K562 (cell line): ENCODE measurements around the gene TFAM. TPM values are rescaled to one million over a fixed set of nuclear protein-coding genes. Genes with fewer than 3 reads are reported as not detected.
A peak's percentile ranks its signal among the peaks of the same experiment; 100 is the strongest.

ENCODE experiments used
- ELK3 ChIP-seq: fragments of 450-650 bp; formaldehyde crosslinking; IDR thresholded peaks from 2 replicates; pipeline ENCODE4 v1.4.0; 2020; ENCODE audit warnings: mild to moderate bottlenecking
- ETS2 ChIP-seq: IDR thresholded peaks from 2 replicates; pipeline ENCODE4 v1.6.1; 2016; ENCODE audit warnings: borderline replicate concordance, missing genetic modification characterization, mild to moderate bottlenecking, moderate library complexity, missing compliant biosample characterization; ENCODE audit not compliant: poor library complexity, severe bottlenecking
- HDAC1 ChIP-seq, 2 experiments: fragments of 450-650 bp; IDR thresholded peaks; 2 replicates each; pipeline ENCODE4 v1.6.1; 2016 to 2017; ENCODE audit warnings: inconsistent platforms in 1 of 2, mild to moderate bottlenecking in 1 of 2, moderate library complexity in 1 of 2
- JUND ChIP-seq, 2 experiments: IDR thresholded peaks; 2 replicates in 1 of 2; 3 replicates in 1 of 2; pipeline ENCODE4 v1.6.1; 2011; ENCODE audit warnings: borderline replicate concordance in 2 of 2, low read depth in 2 of 2, low read length in 2 of 2, improper control_type of control experiment in 1 of 2, missing biosample characterization in 1 of 2, missing genetic modification characterization in 1 of 2, missing genetic modification reagents in 1 of 2
- KDM1A ChIP-seq, 2 experiments: fragments of 450-650 bp; IDR thresholded peaks; 2 replicates each; pipeline ENCODE4 v1.6.1; 2016; ENCODE audit warnings: mild to moderate bottlenecking in 2 of 2
- SMAD2 ChIP-seq: fragments of 150-350 bp; IDR thresholded peaks from 2 replicates; pipeline ENCODE4 v1.6.1; 2014; ENCODE audit warnings: low read depth, mild to moderate bottlenecking, low read length
- SMC3 ChIP-seq: conservative IDR thresholded peaks from 2 replicates; pipeline ENCODE4 v1.6.1; 2011; ENCODE audit warnings: low read depth, low read length, improper control_type of control experiment; ENCODE audit not compliant: insufficient read depth
- TGIF2 ChIP-seq: sonication (generic); formaldehyde crosslinking; IDR thresholded peaks from 2 replicates; pipeline ENCODE4 v1.8.1; 2022; ENCODE audit warnings: mild to moderate bottlenecking, missing genetic modification reagents, moderate library complexity
- XRCC3 ChIP-seq: fragments of 450-650 bp; IDR thresholded peaks from 2 replicates; pipeline ENCODE4 v1.6.1; 2017; ENCODE audit warnings: mild to moderate bottlenecking, moderate library complexity
- ZBTB11 ChIP-seq, 3 experiments: fragments of 200-800 bp in 1 of 3; fragments of 250-450 bp in 1 of 3; fragments of 450-650 bp in 1 of 3; sonication (Bioruptor Pico) in 1 of 3; sonication (Bioruptor generic) in 1 of 3; formaldehyde crosslinking in 1 of 3; IDR thresholded peaks; 2 replicates each; pipeline versions ENCODE4 v1.6.1 to v1.8.0; 2016 to 2022; ENCODE audit warnings: mild to moderate bottlenecking in 2 of 3, missing genetic modification characterization in 2 of 3, missing compliant biosample characterization in 1 of 3, moderate library complexity in 1 of 3
- ZNF143 ChIP-seq: sonication (generic); formaldehyde crosslinking; IDR thresholded peaks from 2 replicates; pipeline ENCODE4 v1.9.0; 2022; ENCODE audit warnings: mild to moderate bottlenecking, missing genetic modification reagents
- ZNF23 ChIP-seq: fragments of 250-450 bp; sonication (Bioruptor Pico); IDR thresholded peaks from 2 replicates; pipeline ENCODE4 v1.4.0; 2020; ENCODE audit warnings: mild to moderate bottlenecking
- ZNF324 ChIP-seq: fragments of 250-450 bp; sonication (Bioruptor Pico); IDR thresholded peaks from 2 replicates; pipeline ENCODE4 v1.4.0; 2020; ENCODE audit warnings: mild to moderate bottlenecking
- ZNF511 ChIP-seq: sonication (generic); formaldehyde crosslinking; IDR thresholded peaks from 2 replicates; pipeline ENCODE4 v1.8.0; 2022; ENCODE audit warnings: mild to moderate bottlenecking, missing genetic modification reagents
- polyA plus RNA-seq, 8 experiments: library from polyadenylated mRNA; depleted of rRNA in 4 of 8; stranded (reverse) in 5 of 8; unstranded in 3 of 8; fragments of >200 nt; fragmentation: Nextera tagmentation in 2 of 8; fragmentation: Illumina TruSeq in 1 of 8; extraction: Ambion mirVana in 2 of 8; extraction: Trizol in 1 of 8; gene quantifications; 2 replicates each; pipeline versions ENCODE4 v1.2.1 to v1.2.3, GENCODE V29; 2011 to 2014; ENCODE audit warnings: inconsistent platforms in 1 of 8, missing spikeins in 1 of 8
- total RNA-seq, 7 experiments: library from RNA; depleted of rRNA in 6 of 7; stranded (reverse); fragments of >200 nt in 6 of 7; fragmentation: Illumina TruSeq in 2 of 7; extraction: Trizol in 2 of 7; gene quantifications; 2 replicates each; pipeline versions ENCODE4 v1.2.1 to v1.2.3, GENCODE V29; 2011 to 2021; ENCODE audit warnings: low replicate concordance in 1 of 7
- TF ChIP-seq, protein P1 (sequence below): sonication (generic); formaldehyde crosslinking; IDR thresholded peaks from 2 replicates; pipeline ENCODE4 v1.8.1; 2023; ENCODE audit warnings: missing genetic modification reagents, mild to moderate bottlenecking, borderline replicate concordance

The TFAM gene
- total and polyA plus RNA-seq, 9 of the 15 experiments (the other 6 are each of a cell fraction or from before 2014, with no cell fraction given): 74.3 to 227 (median 155) TPM

DNA sequence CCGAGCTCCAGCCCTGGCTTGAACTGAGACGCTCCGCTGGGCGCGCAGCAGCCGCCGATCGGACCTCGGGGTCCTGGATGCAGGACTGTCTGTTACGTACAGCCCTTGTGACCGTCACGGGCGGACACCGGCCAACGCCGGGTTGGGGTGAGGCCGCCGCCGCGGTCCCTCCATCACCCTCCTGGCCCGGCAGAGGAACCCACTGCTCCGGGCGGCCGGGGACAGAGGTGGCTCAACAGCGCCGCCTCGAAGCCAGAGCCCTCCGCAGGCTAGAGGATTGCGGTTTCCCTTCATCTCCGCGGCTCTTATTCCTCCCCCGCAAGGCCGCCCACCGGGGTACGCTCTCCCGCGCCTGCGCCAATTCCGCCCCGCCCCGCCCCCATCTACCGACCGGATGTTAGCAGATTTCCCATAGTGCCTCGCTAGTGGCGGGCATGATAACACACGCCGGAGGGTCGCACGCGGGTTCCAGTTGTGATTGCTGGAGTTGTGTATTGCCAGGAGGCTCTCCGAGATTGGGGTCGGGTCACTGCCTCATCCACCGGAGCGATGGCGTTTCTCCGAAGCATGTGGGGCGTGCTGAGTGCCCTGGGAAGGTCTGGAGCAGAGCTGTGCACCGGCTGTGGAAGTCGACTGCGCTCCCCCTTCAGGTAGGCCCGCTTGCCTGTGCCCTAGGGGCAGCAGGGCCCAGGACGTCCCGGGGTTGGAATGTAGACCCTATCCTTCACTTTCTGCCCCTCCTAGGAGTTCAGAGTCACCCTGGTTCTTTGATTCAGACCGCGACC lies at the start of gene TFAM (continued):
- TF ChIP-seq ZNF511 (CRISPR knock-in tag) (peak; percentile 71; the same call in 1 of the 2 replicates), HDAC1 (IDR thresholded peaks at IDR 0.05) (peak in 1 of 2 experiments; percentile 93; a peak in 2 of 4 replicates), XRCC3 (no peak), ZBTB11 (CRISPR knock-in tag; IDR thresholded peaks at IDR 0.05) (peak in 1 of 3 experiments; percentile 85; a peak in 2 of 6 replicates), ETS2 (tag) (no peak), SMAD2 (no peak), TGIF2 (peak; percentile 82; the same call in 1 of the 2 replicates), ZNF23 (CRISPR knock-in tag) (peak; percentile 44; the same call in 1 of the 2 replicates), KDM1A (IDR thresholded peaks at IDR 0.05) (peak; percentile 68 to 71; a peak in 3 of 4 replicates), ZNF324 (CRISPR knock-in tag) (no peak; the same call in 1 of the 2 replicates), SMC3 (peak; percentile 59), ZNF143 (peak; percentile 81), ELK3 (CRISPR knock-in tag) (no peak), JUND (IDR thresholded peaks at IDR 0.05; ENCODE audit: borderline replicate concordance, low read depth, low read length) (0 out of 2 replicates have a peak, but pooled peaks have one; percentile 49), JUND (tag; IDR thresholded peaks at IDR 0.05; ENCODE audit: borderline replicate concordance, low read depth, low read length) (peak; percentile 38; the same call in 1 of the 3 replicates)
- TF ChIP-seq, protein P1, sequence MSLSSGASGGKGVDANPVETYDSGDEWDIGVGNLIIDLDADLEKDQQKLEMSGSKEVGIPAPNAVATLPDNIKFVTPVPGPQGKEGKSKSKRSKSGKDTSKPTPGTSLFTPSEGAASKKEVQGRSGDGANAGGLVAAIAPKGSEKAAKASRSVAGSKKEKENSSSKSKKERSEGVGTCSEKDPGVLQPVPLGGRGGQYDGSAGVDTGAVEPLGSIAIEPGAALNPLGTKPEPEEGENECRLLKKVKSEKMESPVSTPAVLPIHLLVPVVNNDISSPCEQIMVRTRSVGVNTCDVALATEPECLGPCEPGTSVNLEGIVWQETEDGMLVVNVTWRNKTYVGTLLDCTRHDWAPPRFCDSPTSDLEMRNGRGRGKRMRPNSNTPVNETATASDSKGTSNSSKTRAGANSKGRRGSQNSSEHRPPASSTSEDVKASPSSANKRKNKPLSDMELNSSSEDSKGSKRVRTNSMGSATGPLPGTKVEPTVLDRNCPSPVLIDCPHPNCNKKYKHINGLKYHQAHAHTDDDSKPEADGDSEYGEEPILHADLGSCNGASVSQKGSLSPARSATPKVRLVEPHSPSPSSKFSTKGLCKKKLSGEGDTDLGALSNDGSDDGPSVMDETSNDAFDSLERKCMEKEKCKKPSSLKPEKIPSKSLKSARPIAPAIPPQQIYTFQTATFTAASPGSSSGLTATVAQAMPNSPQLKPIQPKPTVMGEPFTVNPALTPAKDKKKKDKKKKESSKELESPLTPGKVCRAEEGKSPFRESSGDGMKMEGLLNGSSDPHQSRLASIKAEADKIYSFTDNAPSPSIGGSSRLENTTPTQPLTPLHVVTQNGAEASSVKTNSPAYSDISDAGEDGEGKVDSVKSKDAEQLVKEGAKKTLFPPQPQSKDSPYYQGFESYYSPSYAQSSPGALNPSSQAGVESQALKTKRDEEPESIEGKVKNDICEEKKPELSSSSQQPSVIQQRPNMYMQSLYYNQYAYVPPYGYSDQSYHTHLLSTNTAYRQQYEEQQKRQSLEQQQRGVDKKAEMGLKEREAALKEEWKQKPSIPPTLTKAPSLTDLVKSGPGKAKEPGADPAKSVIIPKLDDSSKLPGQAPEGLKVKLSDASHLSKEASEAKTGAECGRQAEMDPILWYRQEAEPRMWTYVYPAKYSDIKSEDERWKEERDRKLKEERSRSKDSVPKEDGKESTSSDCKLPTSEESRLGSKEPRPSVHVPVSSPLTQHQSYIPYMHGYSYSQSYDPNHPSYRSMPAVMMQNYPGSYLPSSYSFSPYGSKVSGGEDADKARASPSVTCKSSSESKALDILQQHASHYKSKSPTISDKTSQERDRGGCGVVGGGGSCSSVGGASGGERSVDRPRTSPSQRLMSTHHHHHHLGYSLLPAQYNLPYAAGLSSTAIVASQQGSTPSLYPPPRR (CRISPR knock-in tag): no peak
